Esophagus muscularis mucosa (tissue), 3 donors: Measurements from ENCODE around the gene ZER1.

Experiments
- CTCF ChIP-seq, 3 experiments: fragments of 200-600 bp in 2 of 3; fragments of 450-650 bp in 1 of 3; sonication (generic) in 2 of 3; IDR thresholded peaks; one replicate each; pipeline ENCODE4 v1.5.1; 2017 to 2019; ENCODE audit warnings: antibody characterized with exemption in 3 of 3, mild to moderate bottlenecking in 2 of 3, moderate library complexity in 1 of 3
- POLR2A ChIP-seq: fragments of 450-650 bp; IDR thresholded peaks from one replicate; pipeline ENCODE4 v1.6.1; 2017; ENCODE audit warnings: antibody characterized with exemption, moderate library complexity, mild to moderate bottlenecking, low read depth

DNA sequence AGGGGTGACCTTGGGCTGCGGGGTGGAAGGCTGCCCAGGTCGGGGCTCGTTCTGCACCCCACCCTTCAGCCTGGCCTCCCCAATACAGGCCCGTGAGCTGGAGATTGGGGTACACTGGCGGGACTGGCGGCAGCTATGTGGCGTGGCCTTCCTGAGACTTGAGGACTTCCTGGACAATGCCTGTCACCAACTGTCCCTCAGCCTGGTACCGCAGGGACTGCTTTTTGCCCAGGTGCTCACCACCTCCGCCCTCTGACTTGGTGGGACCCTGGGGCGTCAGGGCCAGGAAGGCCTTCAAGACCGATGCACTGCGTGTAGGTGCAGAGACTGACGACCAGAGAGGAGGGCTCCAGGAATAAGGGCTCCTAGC is 58.3 kb downstream of the ZER1 start:
- TF ChIP-seq CTCF (IDR thresholded peaks at IDR 0.05), result no peak
- no peak for TF ChIP-seq POLR2A
